Left hindlimb (tissue), 1 donor: ENCODE results near the gene MRTFA.
"Not testable (repeated sequence)": the region's sequence is repeated elsewhere in the genome, so short reads cannot be mapped to it uniquely, and the experiment has no call there.

Experiments
- DNase-seq: peaks from one replicate; pipeline ENCODE4 v3.0.0-alpha.2; 2018

MRTFA gene

GRCh38 chr22:40517631-40518030 lies 118.9 kb downstream of the MRTFA start:
- DNase-seq = no peak

GRCh38 chr22:40516416-40516815 lies 120.1 kb downstream of the MRTFA start:
- no peak for DNase-seq

GRCh38 chr22:40512426-40513136 lies 123.9 kb downstream of the MRTFA start:
- no peak for DNase-seq

- no peak for DNase-seq
Observed at GRCh38 chr22:40511604-40512003, 124.9 kb downstream of the MRTFA start.

GRCh38 chr22:40510631-40511364 lies 125.7 kb downstream of the MRTFA start:
- DNase-seq = no peak

GRCh38 chr22:40509401-40510134 lies 127.0 kb downstream of the MRTFA start:
- DNase-seq = no peak

- not testable (repeated sequence) for DNase-seq
Observed at GRCh38 chr22:40508046-40508445, 128.5 kb downstream of the MRTFA start.

GRCh38 chr22:40507491-40507890 lies 129.0 kb downstream of the MRTFA start:
- no peak for DNase-seq

GRCh38 chr22:40506762-40507161 lies 129.8 kb downstream of the MRTFA start:
- DNase-seq = no peak

GRCh38 chr22:40504285-40505249 lies 132.0 kb downstream of the MRTFA start:
- no peak for DNase-seq

- DNase-seq = no peak
Observed at GRCh38 chr22:40502919-40503318, 133.6 kb downstream of the MRTFA start.

GRCh38 chr22:40500465-40500786 lies 136.1 kb downstream of the MRTFA start:
- DNase-seq = not testable (repeated sequence)

GRCh38 chr22:40499209-40499623 lies 137.3 kb downstream of the MRTFA start:
- DNase-seq = no peak

GRCh38 chr22:40498420-40499208 lies 137.9 kb downstream of the MRTFA start:
- DNase-seq = no peak

GRCh38 chr22:40493441-40493840 lies 143.1 kb downstream of the MRTFA start:
- DNase-seq = no peak

- DNase-seq = no peak
Observed at GRCh38 chr22:40491990-40492631, 144.4 kb downstream of the MRTFA start.

- DNase-seq = no peak
Observed at GRCh38 chr22:40487663-40488249, 148.8 kb downstream of the MRTFA start.

- no peak for DNase-seq
Observed at GRCh38 chr22:40486962-40487602, 149.4 kb downstream of the MRTFA start.

GRCh38 chr22:40485813-40486667 lies 150.5 kb downstream of the MRTFA start:
- DNase-seq = no peak
